Keratinocyte (primary cell): Measurements from ENCODE around the gene NCKAP5. TPM values are rescaled to one million over a fixed set of nuclear protein-coding genes. Genes with fewer than 3 reads are reported as not detected.

Experiments used
- DNase-seq: peaks from one replicate; pipeline ENCODE4 v3.0.0-alpha.2; 2011; ENCODE audit warnings: low read depth, missing footprints, low spot score
- FAIRE-seq: peaks from 2 replicates; lab custom pipeline; 2011; peaks lifted over from hg19 to GRCh38; lab: Jason Lieb, UNC
- H2AFZ ChIP-seq: 2 replicates; pipeline ENCODE4 v1.6.0; 2012; ENCODE audit warnings: low read length, control low read depth, inconsistent platforms; ENCODE audit not compliant: control insufficient read depth
- H3K27ac ChIP-seq: 2 replicates; pipeline ENCODE4 v1.5.1; 2011; ENCODE audit warnings: low read length; ENCODE audit not compliant: control insufficient read depth, insufficient read depth
- H3K27me3 ChIP-seq: 3 replicates; pipeline ENCODE4 v1.6.0; 2011; ENCODE audit warnings: low read length; ENCODE audit not compliant: control insufficient read depth, insufficient read depth; ENCODE audit errors: extremely low read depth
- H3K36me3 ChIP-seq, 2 experiments: 2 replicates in 1 of 2; 3 replicates in 1 of 2; pipeline ENCODE4 v1.5.1; 2011; ENCODE audit warnings: low read length in 2 of 2, mild to moderate bottlenecking in 1 of 2; ENCODE audit not compliant: control insufficient read depth in 2 of 2, insufficient read depth in 2 of 2; ENCODE audit errors: extremely low read depth in 1 of 2
- H3K4me1 ChIP-seq: 3 replicates; pipeline ENCODE4 v1.5.1; 2011; ENCODE audit warnings: low read length; ENCODE audit not compliant: control insufficient read depth, insufficient read depth; ENCODE audit errors: extremely low read depth
- H3K4me2 ChIP-seq: 3 replicates; pipeline ENCODE4 v1.6.0; 2011; ENCODE audit warnings: low read depth, low read length; ENCODE audit not compliant: control insufficient read depth, insufficient read depth; ENCODE audit errors: extremely low read depth
- H3K4me3 ChIP-seq, 3 experiments: fragments of 200-600 bp in 1 of 3; sonication (generic) in 1 of 3; 2 replicates in 2 of 3; 3 replicates in 1 of 3; pipeline ENCODE4 v1.5.1; 2011 to 2016; ENCODE audit warnings: low read length in 3 of 3, mild to moderate bottlenecking in 3 of 3, control low read depth in 2 of 3, inconsistent platforms in 1 of 3, low read depth in 1 of 3, mixed read lengths in 1 of 3, mixed run types in 1 of 3, moderate library complexity in 1 of 3; ENCODE audit not compliant: control insufficient read depth in 2 of 3, insufficient read depth in 2 of 3; ENCODE audit errors: extremely low read depth in 1 of 3
- H3K79me2 ChIP-seq: 2 replicates; pipeline ENCODE4 v1.6.0; 2012; ENCODE audit warnings: low read length; ENCODE audit not compliant: control insufficient read depth, insufficient read depth
- H3K9ac ChIP-seq: 3 replicates; pipeline ENCODE4 v1.6.0; 2011; ENCODE audit warnings: low read length; ENCODE audit not compliant: control insufficient read depth, insufficient read depth; ENCODE audit errors: extremely low read depth
- H3K9me1 ChIP-seq: 3 replicates; pipeline ENCODE4 v1.6.0; 2011; ENCODE audit warnings: low read length; ENCODE audit not compliant: control insufficient read depth, insufficient read depth; ENCODE audit errors: extremely low read depth
- H3K9me3 ChIP-seq: 2 replicates; pipeline ENCODE4 v1.5.1; 2012; ENCODE audit warnings: low read depth, low read length; ENCODE audit not compliant: control insufficient read depth
- H4K20me1 ChIP-seq: 3 replicates; pipeline ENCODE4 v1.6.0; 2011; ENCODE audit warnings: low read length; ENCODE audit not compliant: control insufficient read depth, insufficient read depth; ENCODE audit errors: extremely low read depth
- CTCF ChIP-seq, 3 experiments: IDR thresholded peaks in 1 of 3; conservative IDR thresholded peaks in 1 of 3; optimal IDR thresholded peaks in 1 of 3; 2 replicates in 2 of 3; 3 replicates in 1 of 3; pipeline versions ENCODE3 to v1.5.1; 2011; ENCODE audit warnings: low read length in 3 of 3, mild to moderate bottlenecking in 3 of 3, moderate library complexity in 2 of 3, control low read depth in 1 of 3, inconsistent platforms in 1 of 3; ENCODE audit not compliant: insufficient read depth in 2 of 3; ENCODE audit errors: extremely low read depth in 1 of 3
- EZH2 ChIP-seq: IDR thresholded peaks from one replicate; pipeline ENCODE4 v1.6.1; 2012; ENCODE audit warnings: inconsistent platforms, mild to moderate bottlenecking, low read length, moderate library complexity
- dilution Hi-C: fragments of 300-500 bp; cut with MboI; formaldehyde crosslinking; loops from one replicate; pipeline ENCODE4 v1.7.0; 2020; ENCODE audit warnings: low sequenced_read_pairs; ENCODE audit not compliant: extremely low pct_ligation_motif_present
- polyA plus RNA-seq, 5 experiments: library from polyadenylated mRNA; depleted of rRNA in 3 of 5; stranded (reverse) in 3 of 5; stranded (forward) in 1 of 5; unstranded in 1 of 5; fragments of >200 nt; gene quantifications; 1 replicate in 1 of 5; 2 replicates in 3 of 5; 3 replicates in 1 of 5; pipeline versions ENCODE4 v1.2.1 to v1.2.3, GENCODE V29; 2011 to 2012; ENCODE audit warnings: missing spikeins in 2 of 5, low read depth in 1 of 5, low replicate concordance in 1 of 5

NCKAP5 gene
- polyA plus RNA-seq, 1 donor (not counting 4 experiments of a cell fraction or from before 2014, with no cell fraction given): 3.6 TPM

DNA sequence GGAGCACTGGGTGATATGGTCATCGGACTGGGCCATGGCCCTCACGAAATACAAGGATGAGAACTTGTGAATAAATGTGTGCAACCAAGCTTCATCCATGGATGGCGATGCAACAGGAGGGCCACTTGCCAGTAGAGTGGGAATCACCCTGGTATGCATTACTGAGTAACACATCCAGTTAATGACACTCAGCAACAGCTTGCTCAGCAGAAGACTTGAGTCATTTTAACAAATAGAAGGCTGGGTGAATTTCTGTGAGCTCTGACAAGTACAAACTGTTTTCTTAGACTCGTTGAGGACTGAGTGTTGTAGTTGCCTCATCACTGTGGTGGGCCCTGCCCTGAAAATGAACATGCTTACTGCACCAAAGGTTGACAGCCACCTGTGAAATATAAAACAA lies 221.6 kb downstream of the NCKAP5 start:
- dilution Hi-C loops: no loop called here
- H3K9ac ChIP-seq: no peak overlapping the region
- no peaks in the 10 kb centered on the region for H3K9me1 ChIP-seq
- H3K27ac ChIP-seq: no peak overlapping the region
- H3K4me3 ChIP-seq: no peak overlapping the region
- H3K4me2 ChIP-seq: no peak overlapping the region
- no peaks in the 10 kb centered on the region for H3K36me3 ChIP-seq
- DNase-seq (no peak), FAIRE-seq (no peak)
- TF ChIP-seq EZH2: no peak
- TF ChIP-seq CTCF (optimal IDR thresholded peaks at IDR 0.05 in 1 of 3, IDR thresholded peaks at IDR 0.05 in 1 of 3, conservative IDR thresholded peaks at IDR 0.05 in 1 of 3; ENCODE audit: extremely low read depth in 1 of 3, insufficient read depth in 2 of 3, low read length in 3 of 3): no peak
- no peak overlapping the region for H2AFZ ChIP-seq
- no peaks in the 10 kb centered on the region for H4K20me1 ChIP-seq
- no peaks in the 10 kb centered on the region for H3K79me2 ChIP-seq
- no peaks in the 10 kb centered on the region for H3K9me3 ChIP-seq
- H3K27me3 ChIP-seq: no peaks in the 10 kb centered on the region
- peaks cover 7% of the 10 kb centered on the region for H3K4me1 ChIP-seq

DNA sequence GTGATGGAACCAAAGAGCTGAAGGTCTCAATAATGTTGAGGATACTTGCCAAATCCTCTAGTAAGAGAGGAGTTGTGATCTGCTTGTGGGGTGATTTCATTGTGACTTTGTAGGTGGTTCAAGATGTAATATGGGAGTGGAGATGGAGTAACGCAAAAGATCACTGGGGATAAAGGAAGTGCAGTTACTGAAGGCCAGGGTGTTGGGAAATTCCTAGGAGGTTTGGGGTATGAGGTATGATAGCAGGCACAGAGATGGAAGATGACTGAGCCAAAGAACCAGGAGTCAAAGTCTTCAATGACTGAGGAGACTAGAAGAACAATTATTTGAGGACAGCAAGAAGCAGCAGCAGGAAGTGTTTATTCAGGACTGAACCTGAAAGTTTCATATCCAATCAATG lies 222.6 kb downstream of the NCKAP5 start:
- no peaks in the 10 kb centered on the region for H3K27me3 ChIP-seq
- FAIRE-seq (no peak), DNase-seq (no peak)
- no peak overlapping the region for H3K4me2 ChIP-seq
- H4K20me1 ChIP-seq: no peaks in the 10 kb centered on the region
- H3K4me3 ChIP-seq: no peak overlapping the region
- H3K79me2 ChIP-seq: no peaks in the 10 kb centered on the region
- TF ChIP-seq CTCF (optimal IDR thresholded peaks at IDR 0.05 in 1 of 3, IDR thresholded peaks at IDR 0.05 in 1 of 3, conservative IDR thresholded peaks at IDR 0.05 in 1 of 3; ENCODE audit: extremely low read depth in 1 of 3, insufficient read depth in 2 of 3, low read length in 3 of 3) (no peak), EZH2 (no peak)
- H3K4me1 ChIP-seq: peaks cover 7% of the 10 kb centered on the region
- no peaks in the 10 kb centered on the region for H3K9me1 ChIP-seq
- dilution Hi-C loops: no loop called here
- H2AFZ ChIP-seq: no peak overlapping the region
- H3K27ac ChIP-seq: no peak overlapping the region
- no peaks in the 10 kb centered on the region for H3K9me3 ChIP-seq
- H3K9ac ChIP-seq: no peak overlapping the region
- no peaks in the 10 kb centered on the region for H3K36me3 ChIP-seq
